GM21515 (cell line): ENCODE measurements around the gene ENPP3.

ENCODE experiments used
- ATAC-seq: cut with Tn5 transposase; IDR thresholded peaks from one replicate; pipeline ENCODE4 v1.9.1; 2021; ENCODE audit not compliant: unreplicated experiment

ENPP3 gene

GRCh38 chr6:131792091-131792496 lies 155.0 kb downstream of the ENPP3 start:
- no peak for ATAC-seq

GRCh38 chr6:131795366-131795765 lies 158.3 kb downstream of the ENPP3 start:
- no peak for ATAC-seq
